Kidney glomerular epithelial cell (primary cell): Measurements from ENCODE around the gene IQCF6.
A peak's percentile ranks its signal among the peaks of the same experiment; 100 is the strongest.
"Not testable (repeated sequence)": the region's sequence is repeated elsewhere in the genome, so short reads cannot be mapped to it uniquely, and the experiment has no call there.

ENCODE experiments used
- DNase-seq: peaks from one replicate; lab custom pipeline; 2025; lab: John Stamatoyannopoulos, UW

The IQCF6 gene

GRCh38 chr3:51779137-51779536, at the start of gene IQCF6:
Gene IQCF6 (minus strand): TSS chr3:51779237. CDS start chr3:51779224, 13 bp downstream.
- no peak for DNase-seq

DNA sequence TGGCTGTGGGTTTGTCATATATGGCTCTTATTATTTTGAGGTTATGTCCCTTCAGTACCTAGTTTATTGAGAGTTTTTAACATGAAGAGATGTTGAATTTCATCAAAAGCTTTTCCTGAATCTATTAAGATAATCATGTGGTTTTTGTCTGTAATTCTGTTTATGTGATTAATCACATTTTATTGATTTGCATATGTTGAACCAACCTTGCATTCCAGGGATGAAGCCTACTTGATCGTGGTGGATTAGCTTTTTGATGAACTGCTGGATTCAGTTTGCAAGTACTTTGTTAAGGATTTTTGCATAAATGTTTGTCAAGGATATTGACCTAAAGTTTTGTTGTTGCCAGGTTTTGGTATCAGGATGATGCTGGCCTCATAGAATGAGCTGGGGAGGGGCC, 49.3 kb upstream of the IQCF6 start:
- DNase-seq, result no peak

- DNase-seq, result no peak
Observed at GRCh38 chr3:51819709-51820406, 40.8 kb upstream of the IQCF6 start.

- DNase-seq, result no peak
Observed at GRCh38 chr3:51819151-51819550, 40.1 kb upstream of the IQCF6 start.

GRCh38 chr3:51817375-51817774, 38.3 kb upstream of the IQCF6 start:
- no peak for DNase-seq

- DNase-seq, result no peak
Observed at GRCh38 chr3:51816723-51817122, 37.7 kb upstream of the IQCF6 start.

- DNase-seq, result no peak
Observed at GRCh38 chr3:51815614-51816013, 36.6 kb upstream of the IQCF6 start.

GRCh38 chr3:51814034-51814433, 35.0 kb upstream of the IQCF6 start:
- DNase-seq, result no peak

- DNase-seq, result no peak
Observed at GRCh38 chr3:51813539-51813938, 34.5 kb upstream of the IQCF6 start.

DNA sequence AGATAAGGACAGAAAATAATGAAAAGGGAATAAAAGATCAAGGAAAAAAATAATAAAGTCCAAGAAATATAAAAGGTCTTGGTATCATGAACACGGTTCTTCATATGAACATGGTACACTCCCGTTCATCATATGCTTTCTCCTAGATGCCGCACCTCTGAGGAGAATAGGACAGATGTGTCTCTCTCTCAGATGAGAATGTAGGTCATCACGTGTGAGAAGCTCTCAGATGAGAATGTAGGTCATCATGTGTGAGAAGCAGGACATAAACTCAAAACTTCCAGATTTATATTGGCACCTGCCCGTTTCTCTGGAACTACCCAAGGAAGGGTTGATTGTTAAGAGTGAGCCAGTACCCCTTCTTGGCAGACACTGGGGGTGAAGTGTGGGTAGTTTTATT, 29.9 kb upstream of the IQCF6 start:
- DNase-seq, result no peak

GRCh38 chr3:51802106-51802703, 23.2 kb upstream of the IQCF6 start:
- no peak for DNase-seq

GRCh38 chr3:51800750-51801125, 21.7 kb upstream of the IQCF6 start:
- no peak for DNase-seq

- peak; percentile 59 for DNase-seq
Observed at GRCh38 chr3:51799879-51800749, 21.1 kb upstream of the IQCF6 start.

DNA sequence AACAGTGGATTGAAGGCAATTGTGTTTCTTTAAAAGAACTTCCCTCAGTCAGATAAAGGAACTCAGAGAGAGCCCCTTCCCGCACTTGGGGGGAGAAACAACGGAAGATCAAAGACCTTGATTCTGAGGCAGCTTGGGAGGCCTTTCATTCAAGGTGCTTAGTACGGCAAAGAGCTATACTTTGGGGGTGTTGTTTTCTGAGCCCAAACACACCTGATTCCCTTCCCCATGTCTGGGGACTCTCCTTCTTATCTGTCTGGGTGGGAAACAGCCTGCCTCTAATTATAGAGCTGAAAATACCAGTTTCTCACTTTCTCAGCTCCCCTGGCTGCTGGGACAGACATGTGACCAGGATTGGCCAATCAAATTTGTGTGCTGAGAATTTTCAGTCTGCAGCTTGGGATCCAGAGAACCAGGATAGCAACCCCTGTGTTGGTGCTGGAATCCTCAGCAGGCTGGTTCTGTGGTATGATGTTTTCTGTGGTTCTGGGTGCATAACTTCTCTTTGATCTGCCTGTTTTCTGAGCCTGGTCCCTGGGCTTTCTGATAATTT, 19.4 kb upstream of the IQCF6 start:
- no peak for DNase-seq

- no peak for DNase-seq
Observed at GRCh38 chr3:51796854-51797253, 17.8 kb upstream of the IQCF6 start.

DNA sequence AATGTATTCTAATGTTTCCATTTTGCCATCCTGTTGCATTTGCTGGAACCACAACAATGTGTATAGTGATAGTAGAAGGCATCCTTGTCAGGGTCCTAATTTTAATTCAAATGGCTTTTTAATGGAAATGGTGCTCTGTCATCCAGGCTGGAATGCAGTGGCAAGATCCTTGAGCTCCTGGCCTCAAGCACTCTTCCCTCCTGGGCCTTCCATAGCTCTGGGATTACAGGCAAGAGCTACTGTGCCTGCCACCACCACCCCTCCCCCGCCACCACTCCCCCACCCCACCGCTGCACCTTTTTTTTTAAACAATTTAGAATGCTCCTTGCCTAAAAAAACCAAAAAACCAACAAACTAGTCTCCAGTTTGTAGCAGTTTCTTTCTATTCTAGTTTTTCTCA, 15.2 kb upstream of the IQCF6 start:
- no peak for DNase-seq

DNA sequence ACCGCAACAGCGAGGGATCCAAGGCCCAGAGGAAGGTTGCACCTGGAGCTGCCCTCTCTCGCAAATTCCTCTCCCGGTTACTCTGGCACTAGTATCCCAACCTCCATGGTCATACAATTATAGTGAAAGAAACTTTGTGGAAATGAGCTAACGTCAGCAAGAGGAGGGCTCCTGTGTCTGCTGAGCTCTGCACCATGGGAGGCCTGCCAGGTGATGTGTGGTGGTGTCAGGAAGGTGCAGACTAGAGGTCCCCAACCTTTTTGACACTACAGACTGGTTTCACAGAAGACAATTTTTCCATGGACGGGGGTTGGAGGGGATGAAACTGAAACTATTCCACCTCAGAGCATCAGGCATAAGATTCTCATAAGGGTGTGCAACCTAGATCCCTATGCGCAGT, 13.2 kb upstream of the IQCF6 start:
- no peak for DNase-seq

- DNase-seq, result no peak
Observed at GRCh38 chr3:51789437-51789836, 10.4 kb upstream of the IQCF6 start.

DNA sequence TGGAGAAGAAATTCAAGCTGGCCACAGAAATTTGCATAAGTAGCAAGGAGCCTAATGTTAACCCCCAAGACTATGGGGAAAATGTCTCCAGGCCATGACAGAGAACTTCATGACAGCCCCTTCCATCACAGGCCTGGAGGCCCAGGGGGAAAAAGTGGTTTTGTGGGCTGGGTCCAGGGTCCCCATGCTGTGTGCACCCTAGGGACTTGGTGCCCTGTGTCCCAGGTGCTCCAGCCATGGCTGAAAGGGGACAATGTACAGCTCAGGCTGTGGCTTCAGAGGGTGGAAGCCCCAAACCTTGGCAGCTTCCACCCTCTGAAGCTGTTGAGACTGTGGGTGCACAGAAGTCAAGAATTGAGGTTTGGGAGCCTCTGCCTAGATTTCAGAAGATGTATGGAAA, 8.5 kb upstream of the IQCF6 start:
- DNase-seq, result not testable (repeated sequence)

- no peak for DNase-seq
Observed at GRCh38 chr3:51786267-51786666, 7.2 kb upstream of the IQCF6 start.

GRCh38 chr3:51778554-51778953, 483 bp downstream of the IQCF6 start:
- DNase-seq, result no peak

DNA sequence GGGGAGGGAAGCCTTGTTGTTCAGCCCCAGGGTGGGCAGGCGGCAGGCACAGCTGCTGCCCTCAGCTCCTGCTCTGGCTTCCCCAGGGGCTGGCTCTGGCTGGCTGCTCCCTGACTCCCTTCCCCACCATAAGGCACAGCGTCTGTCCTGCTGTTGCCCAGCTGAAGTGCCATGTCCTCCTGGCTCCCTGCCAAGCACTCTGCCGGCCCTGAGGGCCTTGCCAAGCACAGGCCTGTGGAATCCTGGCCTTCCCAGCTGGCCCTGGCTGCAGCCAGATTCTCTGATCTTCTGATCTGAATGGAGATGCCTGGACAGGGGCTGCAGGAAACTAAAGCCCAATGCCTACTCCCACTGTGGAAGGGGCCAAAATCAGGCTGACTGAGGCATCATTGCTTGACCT, 1.1 kb downstream of the IQCF6 start:
- DNase-seq, result no peak

GRCh38 chr3:51773529-51774056, 5.4 kb downstream of the IQCF6 start:
- no peak for DNase-seq
